NCI-H2171 treated with DMSO at 0.1 percent for 48 hours (cell line): ENCODE data around the gene PWWP2B.
"Not testable (repeated sequence)": the region's sequence is repeated elsewhere in the genome, so short reads cannot be mapped to it uniquely, and the experiment has no call there.

Experiments
- DNase-seq: peaks from one replicate; lab custom pipeline; 2025; lab: John Stamatoyannopoulos, UW

The PWWP2B gene

DNA sequence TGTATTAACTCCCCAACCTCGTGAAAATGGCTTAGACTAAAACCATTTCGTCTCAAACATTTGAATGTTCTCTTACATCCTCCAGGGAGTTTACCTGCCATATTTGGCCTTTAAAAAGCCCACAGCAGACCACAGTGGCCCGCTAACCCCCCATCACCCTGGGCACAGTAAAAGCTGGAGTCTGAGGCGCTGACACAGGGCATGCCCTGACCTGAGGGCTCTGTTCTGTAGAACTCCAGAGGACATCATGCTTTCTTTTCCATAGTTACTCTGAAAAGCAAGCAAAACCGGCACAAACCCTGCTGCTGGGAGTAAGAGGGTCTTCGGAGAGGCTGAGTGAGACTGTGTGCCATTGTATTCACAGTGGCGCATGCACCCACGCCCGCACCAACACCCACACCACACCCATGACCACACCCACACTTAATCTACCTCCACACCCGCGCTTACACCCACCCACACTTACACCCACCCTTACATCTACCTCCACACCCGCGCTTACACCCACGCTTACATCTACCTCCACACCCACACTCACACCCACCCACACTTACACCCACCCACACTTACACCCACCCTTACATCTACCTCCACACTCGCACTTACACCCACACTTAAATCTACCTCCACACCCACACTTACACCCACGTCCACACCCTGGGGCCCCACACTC lies 32.9 kb upstream of the PWWP2B start:
- DNase-seq = no peak

DNA sequence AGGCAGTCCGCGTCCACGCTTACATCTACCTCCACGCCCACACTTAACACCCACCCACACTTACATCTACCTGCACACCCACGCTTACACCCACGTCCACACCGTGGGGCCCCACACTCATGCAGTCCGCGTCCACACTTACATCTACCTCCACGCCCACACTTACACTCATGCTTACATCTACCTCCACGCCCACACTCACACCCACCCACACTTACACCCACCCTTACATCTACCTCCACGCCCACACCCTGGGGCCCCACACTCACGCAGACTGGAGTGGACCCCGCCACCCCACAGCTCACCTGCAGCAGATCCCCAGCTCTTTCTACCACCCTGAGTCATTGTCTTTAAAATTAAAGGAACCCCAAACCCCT lies 32.4 kb upstream of the PWWP2B start:
- no peak for DNase-seq

DNA sequence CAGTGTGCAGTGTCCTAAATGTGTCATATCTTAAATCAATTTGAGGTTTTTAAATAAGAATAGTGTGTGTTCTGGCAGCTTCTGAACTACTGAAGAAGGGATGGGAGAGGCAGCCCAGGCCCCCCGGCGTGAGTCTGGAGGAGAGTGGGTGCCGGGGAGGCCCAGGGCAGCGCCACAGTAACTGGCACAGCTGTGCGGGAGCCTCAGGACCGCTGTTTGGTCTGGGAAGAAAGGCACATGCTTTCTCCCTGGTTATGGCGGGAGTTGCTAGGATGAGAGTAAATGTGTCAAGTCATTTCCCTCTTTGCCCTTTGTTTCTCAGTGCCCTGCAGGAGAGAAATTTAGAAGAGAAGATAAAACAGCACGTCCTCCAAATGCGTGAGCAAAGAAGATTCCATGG lies 31.9 kb upstream of the PWWP2B start:
- DNase-seq = no peak

DNA sequence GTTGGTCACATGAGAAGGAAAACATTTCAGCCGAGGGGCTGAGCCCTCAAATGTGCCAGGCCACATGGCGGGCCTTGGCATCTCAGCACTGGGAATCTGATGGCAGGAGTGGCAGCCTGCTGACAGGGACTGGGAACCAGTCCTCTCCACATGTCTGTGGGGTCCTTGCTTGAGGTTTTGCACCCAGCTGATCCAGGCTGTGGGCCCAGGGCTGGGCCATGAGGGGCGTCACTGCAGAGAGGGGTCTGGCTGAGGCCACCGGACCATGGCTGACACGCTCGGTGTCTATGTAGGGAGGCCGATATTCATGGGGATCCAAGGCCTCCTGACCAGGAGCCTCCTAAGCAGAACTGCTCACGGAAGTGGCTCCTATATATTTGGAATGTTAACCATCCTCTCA lies 31.0 kb upstream of the PWWP2B start:
- no peak for DNase-seq

DNA sequence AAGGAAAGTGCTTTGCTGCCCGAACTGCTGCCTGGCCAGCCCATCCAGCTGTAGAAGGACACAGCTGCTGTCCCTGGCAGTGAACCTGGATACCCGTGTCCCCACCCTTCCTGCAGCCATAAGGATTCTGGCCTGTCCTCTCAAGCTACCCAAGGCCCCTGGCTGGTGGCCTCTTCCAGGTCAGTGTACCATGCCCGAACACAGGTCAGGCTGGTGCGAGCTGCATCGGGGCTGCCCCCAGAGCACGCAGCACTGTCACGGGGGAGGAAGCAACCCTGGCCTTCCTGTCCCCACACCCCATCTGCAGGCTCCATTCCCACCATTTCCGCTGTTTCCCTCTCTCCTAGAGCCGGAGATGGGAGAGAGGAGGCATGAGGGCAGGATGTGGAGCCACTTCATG lies 30.5 kb upstream of the PWWP2B start:
- no peak for DNase-seq

DNA sequence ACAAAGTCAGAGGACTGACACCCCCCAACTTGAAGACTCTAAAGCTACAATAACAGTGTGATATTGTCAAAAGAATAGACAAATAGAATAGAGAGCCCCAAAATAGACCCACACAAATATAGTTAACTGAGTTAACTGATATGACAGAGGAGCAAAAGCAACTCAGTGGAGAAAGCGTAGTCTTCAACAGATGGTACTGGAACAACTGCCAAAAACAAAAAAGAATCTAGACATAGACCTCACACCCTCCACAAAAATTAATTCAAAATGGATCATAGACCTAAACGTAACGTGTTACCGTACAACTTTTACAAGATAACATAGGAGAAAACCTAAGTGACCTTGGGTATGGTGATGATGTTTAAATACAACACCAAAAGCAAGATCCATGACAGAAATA lies 28.6 kb upstream of the PWWP2B start:
- DNase-seq = no peak

DNA sequence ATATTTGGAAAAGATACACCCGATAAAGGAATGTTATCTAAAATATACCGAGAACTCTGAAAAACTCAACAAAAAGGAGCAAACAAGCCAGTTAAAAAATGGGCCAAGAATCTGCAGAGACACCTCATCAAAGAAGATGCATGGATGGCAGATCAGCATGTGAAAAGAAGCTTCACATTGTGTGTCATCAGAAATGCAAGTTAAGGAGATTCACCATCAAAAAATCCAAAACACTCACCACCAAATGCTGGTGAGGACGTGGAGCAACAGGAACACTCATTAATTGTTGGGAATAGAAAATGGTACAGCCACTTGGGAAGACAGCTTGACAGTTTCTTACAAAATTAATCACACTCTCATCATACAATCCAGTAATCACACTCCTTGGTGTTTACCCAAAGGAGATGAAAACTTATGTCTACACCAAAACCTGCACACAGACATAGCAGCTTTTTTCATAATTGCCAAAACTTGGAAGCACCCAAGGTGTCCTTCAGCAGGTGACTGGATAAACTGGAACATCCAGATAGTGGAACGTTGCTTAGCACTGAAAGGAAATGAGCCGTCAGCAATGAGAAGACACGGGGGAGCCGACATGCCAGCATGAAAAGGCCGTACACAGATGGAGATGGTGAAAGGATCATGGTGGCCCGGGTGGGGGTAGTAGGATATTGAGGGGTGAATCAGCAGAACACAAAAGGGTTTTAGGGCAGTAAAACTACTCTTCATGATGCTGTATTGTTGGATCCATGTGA lies 27.9 kb upstream of the PWWP2B start:
- no peak for DNase-seq

DNA sequence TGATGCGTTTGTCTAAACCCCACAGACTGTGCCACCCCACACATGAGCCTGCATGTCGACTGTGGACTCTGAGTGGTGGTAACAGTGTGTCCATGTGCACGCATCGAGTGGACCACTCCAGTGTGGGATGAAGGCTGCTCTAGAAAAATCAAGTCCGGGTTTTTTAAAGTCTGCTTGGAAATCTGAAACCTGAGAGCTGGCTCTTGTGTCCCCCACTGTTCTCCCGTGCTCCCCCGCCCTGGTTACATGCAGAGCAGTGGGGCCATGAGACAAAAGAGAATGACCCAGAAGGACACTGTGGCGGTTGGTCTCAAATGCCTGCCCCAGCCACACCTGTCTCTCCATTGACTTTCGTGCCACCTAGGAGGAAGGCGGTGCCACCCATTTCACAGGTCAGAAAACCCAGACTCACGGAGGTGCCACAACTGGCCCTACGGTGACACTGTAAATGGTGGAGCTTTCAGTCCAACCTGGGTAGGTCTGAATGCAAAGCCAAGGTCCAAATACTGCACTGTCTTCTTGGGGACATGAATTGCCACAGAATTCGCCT lies 27.3 kb upstream of the PWWP2B start:
- no peak for DNase-seq

DNA sequence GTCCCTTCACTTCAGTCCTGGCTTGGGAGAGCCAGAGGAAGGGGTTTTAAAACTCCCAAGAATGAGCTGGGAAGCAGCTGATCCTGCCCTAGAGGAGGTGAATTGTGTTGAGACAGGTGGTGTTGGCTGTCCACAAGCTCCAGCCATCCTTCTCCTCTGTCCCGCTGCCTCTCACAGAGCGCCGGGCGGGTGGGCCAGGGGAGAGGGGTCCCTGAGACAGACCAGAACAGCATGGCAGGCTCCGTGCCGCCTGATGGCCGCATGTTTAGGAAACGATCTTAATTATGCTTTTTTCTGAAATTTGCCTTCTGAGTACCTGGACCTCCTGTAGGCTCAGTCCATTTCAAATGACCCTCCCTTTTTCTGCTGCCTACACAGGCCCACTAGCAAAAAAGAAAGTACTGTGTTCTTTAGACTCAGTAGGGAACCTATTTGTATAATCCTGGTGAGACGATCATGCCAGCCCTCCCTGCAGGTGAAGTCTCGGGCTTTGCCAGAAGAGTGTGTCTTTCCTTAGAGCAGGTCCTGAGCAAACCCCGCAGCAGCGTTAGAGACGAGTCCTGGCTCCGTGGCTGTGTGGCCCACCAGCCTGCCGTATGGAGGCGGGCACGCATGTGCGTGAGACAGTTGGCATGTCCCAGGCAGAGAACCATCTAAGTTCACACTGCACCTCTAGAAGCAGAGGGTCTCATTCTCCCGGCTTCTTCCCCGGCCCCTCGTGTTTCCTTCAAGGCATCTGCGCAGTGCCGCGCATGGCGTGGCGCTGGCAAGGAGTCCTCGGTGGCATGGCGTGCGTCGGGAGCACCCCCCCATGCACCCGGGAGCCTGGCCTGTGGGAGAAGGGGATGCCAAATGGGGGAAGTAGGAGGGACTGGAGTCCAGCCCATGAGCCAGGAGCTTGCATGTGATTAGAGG lies 26.3 kb upstream of the PWWP2B start:
- DNase-seq = no peak

DNA sequence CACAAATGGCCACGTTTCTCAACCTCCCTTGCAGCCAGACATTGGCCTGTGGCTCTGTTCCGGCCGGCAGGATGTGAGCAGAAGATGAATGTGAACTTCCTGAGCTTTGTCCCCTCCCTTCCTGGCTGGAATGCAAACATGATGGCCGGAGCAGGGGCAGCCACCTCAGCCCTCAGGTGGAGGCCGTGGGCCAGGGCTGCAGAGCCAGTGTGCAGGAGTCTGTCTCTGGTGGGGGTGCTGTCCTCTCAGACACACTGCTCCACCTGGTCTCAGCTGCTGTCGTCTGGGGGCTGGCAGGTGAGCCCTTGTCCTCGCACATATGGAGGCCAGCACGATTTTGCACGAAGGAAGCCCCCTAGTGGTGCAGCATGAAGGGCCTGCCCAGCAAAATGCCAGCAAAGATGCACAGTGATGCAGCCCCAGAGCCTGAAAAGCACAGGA lies 25.3 kb upstream of the PWWP2B start:
- no peak for DNase-seq

DNA sequence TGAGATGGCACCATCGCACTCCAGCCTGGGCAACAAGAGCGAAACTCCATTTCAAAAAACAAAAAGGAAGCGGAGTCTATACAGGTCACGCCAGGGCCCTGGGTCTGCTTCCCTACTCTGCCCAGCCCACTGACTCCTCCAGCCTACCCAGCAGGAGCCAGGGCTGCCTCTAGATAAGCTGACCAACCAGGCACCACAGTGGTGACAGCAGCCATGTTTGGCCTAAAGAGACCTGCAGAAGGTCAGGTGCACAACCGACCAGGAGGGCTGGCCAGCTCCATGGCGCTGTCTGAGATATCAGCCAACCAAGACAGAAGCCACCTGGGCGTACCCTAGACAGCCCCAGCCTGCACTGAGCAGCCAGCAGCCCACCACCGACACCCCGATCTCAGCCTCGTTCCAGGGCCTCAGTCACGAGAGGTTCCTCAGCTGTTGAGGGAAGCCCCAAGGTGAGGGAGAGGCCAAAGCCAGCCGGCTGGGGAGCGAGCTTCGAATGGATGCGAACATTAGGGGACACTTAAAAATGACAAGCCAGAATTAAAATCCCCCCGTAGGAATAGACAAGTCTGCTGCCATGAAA lies 24.4 kb upstream of the PWWP2B start:
- no peak for DNase-seq

DNA sequence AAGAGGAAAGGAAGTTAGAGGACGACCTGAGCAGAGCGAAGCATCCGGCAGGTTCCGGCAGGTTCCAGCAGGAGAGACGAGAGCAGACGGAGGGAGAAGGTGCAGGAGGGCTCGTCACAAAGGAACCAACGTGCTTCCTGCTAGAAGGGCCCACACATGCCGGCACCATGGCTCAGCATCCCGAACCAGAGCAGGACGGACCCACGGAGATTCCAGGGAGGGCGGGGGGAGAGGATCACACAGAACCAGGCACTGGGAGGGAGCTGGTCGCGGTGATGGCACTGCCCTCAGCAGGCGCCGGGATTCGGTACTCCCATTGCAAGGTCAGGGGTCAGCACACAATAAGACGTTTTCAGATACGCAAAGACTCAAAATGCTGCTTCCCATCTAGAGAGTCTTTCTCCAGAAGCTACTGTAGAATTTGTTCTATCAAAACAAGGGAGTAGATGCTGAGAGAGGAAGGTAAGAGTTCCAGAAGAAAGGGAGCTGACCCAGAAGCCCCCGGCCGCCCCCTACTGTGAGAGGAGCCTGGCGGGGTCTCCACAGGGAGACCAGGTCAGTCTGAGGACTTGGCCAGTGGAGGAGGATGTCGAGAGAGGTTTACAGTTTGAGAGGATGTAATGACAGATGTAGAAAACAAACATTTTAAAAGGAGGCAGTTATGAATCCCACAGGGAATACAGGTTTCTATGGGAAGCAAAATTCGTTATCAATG lies 23.6 kb upstream of the PWWP2B start:
- no peak for DNase-seq

DNA sequence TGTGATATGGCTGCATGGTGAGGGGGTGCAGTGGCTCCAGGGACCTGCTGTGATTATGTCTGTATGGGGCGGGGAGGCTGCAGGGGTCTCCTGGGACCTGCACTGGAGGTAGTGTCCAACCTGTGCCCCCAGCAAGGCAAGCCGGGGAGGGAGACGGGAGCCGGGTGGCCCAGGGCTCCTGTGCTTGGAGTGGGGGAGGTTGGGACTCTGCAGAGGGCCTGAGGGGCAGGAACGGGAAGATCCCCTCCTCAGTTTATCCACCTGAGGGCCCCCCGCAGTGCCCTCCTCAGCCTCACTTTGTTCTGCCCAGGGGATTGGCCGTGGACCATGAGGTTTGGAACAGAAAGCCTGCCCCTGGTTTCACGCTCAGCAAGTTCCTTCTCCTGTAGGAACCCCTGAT lies 22.8 kb upstream of the PWWP2B start:
- DNase-seq = no peak

DNA sequence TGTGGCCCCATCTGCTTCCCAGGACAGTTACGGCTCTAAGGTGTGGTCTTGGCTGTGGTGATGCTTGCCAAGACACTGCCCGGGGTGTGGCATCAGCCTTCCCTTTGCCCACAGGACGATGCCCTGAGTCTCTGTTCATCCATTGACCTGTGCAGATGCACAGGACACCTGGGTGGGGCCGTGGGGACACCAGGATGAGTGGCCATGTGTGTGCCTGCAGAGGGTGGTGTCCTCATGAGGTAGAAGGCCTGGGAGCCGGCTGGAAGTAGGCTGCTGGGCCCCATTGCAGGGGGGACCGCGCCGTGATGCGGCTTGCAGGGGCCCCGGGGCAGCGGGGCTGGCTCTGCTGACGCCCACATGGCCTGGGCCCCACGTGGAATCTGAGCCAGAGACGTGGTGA lies 22.4 kb upstream of the PWWP2B start:
- DNase-seq = no peak

DNA sequence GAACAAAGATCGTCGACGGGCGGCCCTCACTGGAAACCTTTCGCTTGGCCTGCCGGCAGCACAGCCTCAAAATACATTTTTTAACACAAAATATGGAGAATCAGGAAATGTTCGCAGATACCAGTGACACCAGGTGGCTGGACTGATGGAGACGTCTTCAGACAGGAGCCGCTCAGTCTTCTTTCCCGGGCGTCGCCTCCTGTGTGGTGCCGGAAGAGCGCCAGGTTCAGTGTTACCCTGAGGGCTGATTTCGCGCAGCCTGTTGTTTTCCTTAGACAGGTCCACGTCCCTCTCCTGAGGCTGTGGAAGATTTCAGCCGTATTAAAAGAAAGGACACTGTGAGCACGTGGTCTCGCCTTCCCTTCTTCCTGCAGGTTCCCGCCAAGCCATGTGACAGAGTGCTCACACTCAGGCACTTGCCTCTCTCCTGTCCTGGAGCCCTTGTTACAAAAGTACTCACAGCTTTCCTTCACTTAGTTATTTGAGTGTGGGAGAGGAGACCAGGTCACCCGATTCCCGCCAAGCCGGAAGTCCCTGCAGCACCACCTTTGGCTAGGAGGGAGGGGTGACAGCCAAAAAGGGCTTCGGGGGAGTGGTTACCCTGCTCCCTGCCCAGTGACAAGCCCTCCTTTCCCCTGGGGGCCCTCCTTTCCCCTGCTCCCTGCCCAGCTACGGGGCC lies 21.7 kb upstream of the PWWP2B start:
- DNase-seq = no peak

DNA sequence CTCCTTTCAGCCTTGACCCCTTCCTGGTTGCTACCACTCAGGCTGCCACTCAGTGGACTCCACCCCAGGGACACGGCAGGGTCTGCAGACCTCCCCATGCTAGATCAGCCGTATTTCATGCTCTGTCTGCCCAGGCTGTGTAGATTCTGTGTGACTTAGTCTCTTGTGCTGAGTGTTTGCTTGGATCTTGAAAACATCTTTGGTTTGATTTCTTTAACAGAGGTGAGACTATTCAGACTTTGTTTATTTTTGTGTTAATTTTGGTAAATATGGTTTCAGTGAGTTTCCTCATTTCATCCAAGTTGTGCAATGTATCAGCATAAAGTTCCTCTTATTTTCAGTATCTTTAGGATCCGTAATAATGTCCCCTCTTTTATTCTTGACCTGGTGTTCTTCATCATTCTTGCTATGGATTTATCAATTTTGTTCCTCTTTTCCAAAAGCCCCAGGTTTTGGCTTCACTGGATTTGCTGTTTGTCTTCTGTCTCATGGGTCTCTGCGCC lies 21.2 kb upstream of the PWWP2B start:
- DNase-seq = no peak

DNA sequence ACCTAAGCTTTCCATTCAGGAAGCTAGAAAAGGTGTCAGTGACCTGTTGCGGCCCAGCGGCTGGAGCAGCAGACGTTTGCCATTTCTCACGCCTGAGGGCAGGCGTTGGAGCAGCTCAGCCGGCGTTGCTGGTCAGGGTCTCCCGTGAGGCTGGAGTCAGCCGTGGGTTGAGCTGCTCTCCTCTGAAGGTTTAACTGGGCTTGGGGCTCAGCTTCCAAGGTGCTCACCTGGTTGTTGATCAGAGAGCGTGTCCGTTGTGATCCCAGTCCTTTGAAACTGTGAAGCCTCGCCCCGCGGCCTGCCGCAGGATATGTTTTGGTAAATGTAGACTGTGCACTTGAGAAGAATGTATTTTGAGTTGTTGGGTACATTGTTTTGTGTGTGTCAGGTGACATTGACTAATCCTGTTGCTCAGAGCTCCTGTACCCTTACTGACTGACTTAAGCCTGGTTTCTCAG lies 20.6 kb upstream of the PWWP2B start:
- no peak for DNase-seq

DNA sequence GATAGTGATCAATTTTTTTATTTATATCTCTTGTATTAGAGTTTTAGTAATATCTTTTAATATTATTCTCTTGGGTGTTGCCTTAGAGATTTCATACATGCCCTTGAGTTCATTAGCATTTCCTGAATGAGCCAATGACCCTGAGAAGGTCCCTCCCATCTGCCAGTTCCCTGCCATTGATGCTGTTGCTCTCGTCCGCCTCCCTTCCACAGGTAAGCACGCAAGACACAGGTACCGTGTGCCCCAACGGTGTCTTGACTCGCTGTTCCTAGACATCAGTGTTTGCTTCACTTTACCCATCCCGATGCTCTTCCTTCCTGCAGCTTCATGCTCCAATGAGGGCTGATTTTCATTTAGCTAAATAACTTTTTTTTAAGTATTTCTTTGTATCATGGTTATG lies 19.7 kb upstream of the PWWP2B start:
- no peak for DNase-seq

DNA sequence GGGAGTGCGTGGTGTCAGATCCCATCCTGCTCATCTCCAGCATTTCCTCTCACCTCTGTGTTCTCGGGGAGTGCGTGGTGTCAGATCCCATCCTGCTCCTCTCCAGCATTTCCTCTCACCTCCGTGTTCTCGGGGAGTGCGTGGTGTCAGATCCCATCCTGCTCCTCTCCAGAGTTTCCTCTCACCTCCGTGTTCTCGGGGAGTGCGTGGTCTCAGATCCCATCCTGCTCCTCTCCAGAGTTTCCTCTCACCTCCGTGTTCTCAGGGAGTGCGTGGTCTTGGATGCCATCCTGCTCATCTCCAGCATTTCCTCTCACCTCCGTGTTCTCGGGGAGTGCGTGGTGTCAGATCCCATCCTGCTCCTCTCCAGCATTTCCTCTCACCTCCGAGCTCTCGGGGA lies 18.0 kb upstream of the PWWP2B start:
- DNase-seq = not testable (repeated sequence)

DNA sequence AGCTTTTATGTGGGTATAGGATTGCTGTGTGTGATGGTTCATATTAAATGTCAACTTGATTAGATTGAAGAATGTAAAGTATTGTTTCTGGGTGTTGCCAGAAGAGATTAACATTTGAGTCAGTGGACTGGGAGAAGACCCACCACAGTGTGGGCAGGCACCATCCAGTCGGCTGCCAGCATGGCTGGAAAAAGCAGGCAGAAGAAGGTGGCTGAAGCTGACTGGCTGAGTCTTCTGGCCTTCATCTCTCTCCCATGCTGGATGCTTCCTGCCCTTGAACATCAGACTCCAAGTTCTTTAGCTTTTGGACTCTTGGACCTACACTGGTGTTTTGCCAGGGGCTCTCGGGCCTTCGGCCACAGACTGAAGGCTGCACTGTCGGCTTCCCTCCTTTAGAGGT lies 16.0 kb upstream of the PWWP2B start:
- DNase-seq = not testable (repeated sequence)

DNA sequence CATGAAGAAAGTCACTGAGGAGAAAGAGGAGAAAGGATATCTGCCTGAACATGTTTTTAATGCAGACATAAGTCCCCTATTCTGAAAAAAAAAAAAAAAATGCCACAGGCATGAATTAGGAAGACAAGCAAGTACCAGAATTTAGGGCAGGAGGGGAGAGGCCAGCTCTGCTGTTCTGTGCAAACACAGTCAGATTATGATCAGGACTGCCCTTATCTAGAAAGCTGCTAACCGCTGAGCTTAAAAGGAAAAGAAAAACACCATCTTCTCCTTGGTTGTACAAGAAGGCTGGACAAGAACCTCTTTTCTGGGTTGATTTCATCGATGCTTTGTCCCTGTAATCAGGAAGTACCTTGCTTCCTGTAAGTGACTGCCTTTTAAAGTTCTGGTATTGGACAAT lies 15.3 kb upstream of the PWWP2B start:
- no peak for DNase-seq
